Mesangial cell (primary cell): Measurements from ENCODE around the gene MAP1S. TPM values are rescaled to one million over a fixed set of nuclear protein-coding genes. Genes with fewer than 3 reads are reported as not detected.

Experiments
- total RNA-seq: library from RNA; depleted of rRNA; stranded (reverse); fragments of >200 nt; gene quantifications from 2 replicates; pipeline ENCODE4 v1.2.3, GENCODE V29; 2015

Gene MAP1S, protein sequence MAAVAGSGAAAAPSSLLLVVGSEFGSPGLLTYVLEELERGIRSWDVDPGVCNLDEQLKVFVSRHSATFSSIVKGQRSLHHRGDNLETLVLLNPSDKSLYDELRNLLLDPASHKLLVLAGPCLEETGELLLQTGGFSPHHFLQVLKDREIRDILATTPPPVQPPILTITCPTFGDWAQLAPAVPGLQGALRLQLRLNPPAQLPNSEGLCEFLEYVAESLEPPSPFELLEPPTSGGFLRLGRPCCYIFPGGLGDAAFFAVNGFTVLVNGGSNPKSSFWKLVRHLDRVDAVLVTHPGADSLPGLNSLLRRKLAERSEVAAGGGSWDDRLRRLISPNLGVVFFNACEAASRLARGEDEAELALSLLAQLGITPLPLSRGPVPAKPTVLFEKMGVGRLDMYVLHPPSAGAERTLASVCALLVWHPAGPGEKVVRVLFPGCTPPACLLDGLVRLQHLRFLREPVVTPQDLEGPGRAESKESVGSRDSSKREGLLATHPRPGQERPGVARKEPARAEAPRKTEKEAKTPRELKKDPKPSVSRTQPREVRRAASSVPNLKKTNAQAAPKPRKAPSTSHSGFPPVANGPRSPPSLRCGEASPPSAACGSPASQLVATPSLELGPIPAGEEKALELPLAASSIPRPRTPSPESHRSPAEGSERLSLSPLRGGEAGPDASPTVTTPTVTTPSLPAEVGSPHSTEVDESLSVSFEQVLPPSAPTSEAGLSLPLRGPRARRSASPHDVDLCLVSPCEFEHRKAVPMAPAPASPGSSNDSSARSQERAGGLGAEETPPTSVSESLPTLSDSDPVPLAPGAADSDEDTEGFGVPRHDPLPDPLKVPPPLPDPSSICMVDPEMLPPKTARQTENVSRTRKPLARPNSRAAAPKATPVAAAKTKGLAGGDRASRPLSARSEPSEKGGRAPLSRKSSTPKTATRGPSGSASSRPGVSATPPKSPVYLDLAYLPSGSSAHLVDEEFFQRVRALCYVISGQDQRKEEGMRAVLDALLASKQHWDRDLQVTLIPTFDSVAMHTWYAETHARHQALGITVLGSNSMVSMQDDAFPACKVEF
- total RNA-seq, result 40.3 and 45.1 TPM in 2 replicates

GRCh38 chr19:17718947-17719711, at the start of gene MAP1S:
Gene MAP1S (plus strand): TSS chr19:17719480. CDS start chr19:17719503, 23 bp downstream.

DNA sequence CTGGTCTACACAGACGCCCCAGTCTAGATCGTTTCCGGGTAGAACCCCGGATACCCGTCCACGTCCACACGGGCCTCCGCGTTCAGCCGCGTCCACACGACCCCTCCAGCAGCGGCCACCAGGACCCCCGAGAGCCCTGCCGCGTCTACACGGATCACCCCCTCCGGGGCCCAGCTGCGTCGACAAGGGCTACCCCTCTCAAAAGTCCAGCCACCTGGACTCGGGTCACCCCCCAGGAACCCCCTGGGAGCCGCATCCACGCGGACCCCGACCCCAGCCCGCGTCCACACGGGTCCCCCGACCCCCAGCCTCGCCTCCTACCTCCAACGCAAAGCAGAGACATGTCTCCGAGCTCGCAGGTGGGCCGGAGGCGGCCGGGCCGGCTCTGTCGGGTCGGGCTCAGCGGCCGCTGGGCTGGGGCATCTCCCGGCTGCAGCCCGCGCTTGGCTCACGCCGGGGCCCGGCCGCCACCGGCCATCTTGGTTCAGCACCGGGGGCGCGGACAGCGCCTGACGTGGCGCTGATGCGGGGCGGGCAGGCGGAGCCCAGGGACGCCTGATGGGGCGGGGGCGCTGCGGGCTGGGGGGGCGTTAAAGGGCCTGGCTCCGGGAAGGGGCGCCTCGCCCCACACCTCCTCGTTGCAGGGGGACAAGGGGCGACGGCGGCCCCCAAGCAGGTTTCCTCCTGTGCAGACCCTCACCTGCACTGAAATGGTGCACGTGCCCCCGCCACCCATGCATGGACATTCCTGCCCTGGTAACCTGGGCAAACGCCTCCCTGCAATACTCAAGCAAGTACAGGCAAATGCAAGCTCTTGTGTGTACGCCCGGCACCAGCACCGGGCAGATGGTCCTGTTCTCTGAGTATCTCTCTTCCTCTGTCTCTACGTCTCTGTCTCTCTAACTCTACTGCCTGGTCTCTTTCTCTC, 31.2 kb upstream of the MAP1S start, which contains the start of gene UNC13A:
Gene UNC13A (minus strand): TSS at position 498 of the 928 bp plus-strand sequence. CDS start 155 bp downstream, at position 343.

GRCh38 chr19:17751103-17751911, 32.0 kb downstream of the MAP1S start, which contains the start of gene FCHO1:
Gene FCHO1 (plus strand): TSS chr19:17751477. CDS start chr19:17755165, 3,688 bp downstream.

Other genes starting within 250 kb of the MAP1S start
- 5.9 and 21.2 TPM in 2 replicates for gene SLC27A1, start 249.0 kb upstream of the MAP1S start, total RNA-seq
- 127 and 186 TPM in 2 replicates for gene PGLS, start 207.8 kb upstream of the MAP1S start, total RNA-seq
- 138 and 180 TPM in 2 replicates for gene COLGALT1, start 163.8 kb upstream of the MAP1S start, total RNA-seq
- 0.16 and 0.25 TPM in 2 replicates for gene UNC13A, start 31.1 kb upstream of the MAP1S start, total RNA-seq
- gene FCHO1, start 32.0 kb downstream of the MAP1S start, total RNA-seq, result 1.3 and 5.4 TPM in 2 replicates
- 0.13 TPM in 1 of 2 replicates, not detected in the other for gene B3GNT3, start 75.7 kb downstream of the MAP1S start, total RNA-seq
- not detected in 2 replicates for gene INSL3, start 102.0 kb downstream of the MAP1S start, total RNA-seq
- 2.0 and 9.1 TPM in 2 replicates for gene JAK3, start 128.5 kb downstream of the MAP1S start, total RNA-seq
- gene RPL18A, start 140.4 kb downstream of the MAP1S start, total RNA-seq, result 1,802 and 2,236 TPM in 2 replicates
- not detected in 2 replicates for gene SLC5A5, start 152.5 kb downstream of the MAP1S start, total RNA-seq
- 62.6 and 101 TPM in 2 replicates for gene CCDC124, start 213.5 kb downstream of the MAP1S start, total RNA-seq
- not detected in 2 replicates for gene KCNN1, start 247.6 kb downstream of the MAP1S start, total RNA-seq